Ovary (tissue), 9 donors: ENCODE measurements around the gene KRT75. TPM values are rescaled to one million over a fixed set of nuclear protein-coding genes. Genes with fewer than 3 reads are reported as not detected.

Experiments used
- DNase-seq, 5 donors: peaks; one replicate each; pipeline ENCODE4 v3.0.0-alpha.2; 2019 to 2020
- H3K27ac ChIP-seq, 2 donors: fragments of 200-600 bp; one replicate each; pipeline versions ENCODE4 v1.5.1 to v1.8.0; 2019 to 2022
- H3K27me3 ChIP-seq: fragments of 200-600 bp; one replicate; pipeline ENCODE4 v1.8.0; 2022
- H3K36me3 ChIP-seq: fragments of 200-600 bp; sonication (generic); one replicate; pipeline ENCODE4 v1.5.1; 2019
- H3K4me1 ChIP-seq: one replicate; pipeline ENCODE4 v1.8.1; 2013; ENCODE audit warnings: mild to moderate bottlenecking, moderate library complexity; ENCODE audit not compliant: insufficient read depth
- H3K4me3 ChIP-seq: fragments of 200-600 bp; sonication (generic); one replicate; pipeline ENCODE4 v1.5.1; 2017
- H3K9me3 ChIP-seq, 2 donors: fragments of 200-600 bp in 1 of 2; sonication (generic) in 1 of 2; one replicate each; pipeline versions ENCODE4 v1.5.1 to v1.8.1; 2013 to 2019; ENCODE audit warnings: mild to moderate bottlenecking in 1 of 2, moderate library complexity in 1 of 2
- EP300 ChIP-seq: sonication (generic); formaldehyde crosslinking; IDR thresholded peaks from one replicate; pipeline ENCODE4 v1.6.1; 2017; ENCODE audit warnings: antibody characterized with exemption
- POLR2A ChIP-seq: fragments of 450-650 bp; IDR thresholded peaks from one replicate; pipeline ENCODE4 v1.6.1; 2017; ENCODE audit warnings: antibody characterized with exemption, mild to moderate bottlenecking, moderate library complexity
- WGBS, 3 donors: extraction: QIAGEN DNeasy Blood & Tissue Kit in 1 of 3; methylation state at CpG; one replicate each; pipeline versions ENCODE4 v1.1.5 to v1.1.7; 2013 to 2017; 5-methylcytosine and 5-hydroxymethylcytosine counted together
- intact Hi-C, 4 donors: fragments of 100-400 bp; cut with DNase I; formaldehyde crosslinking; loops; one replicate each; pipeline versions ENCODE4 v1.11.0 to v1.15.1; 2022 to 2023
- polyA plus RNA-seq, 2 donors: library from polyadenylated mRNA; stranded (reverse); fragments of 200-250 nt in 1 of 2; fragments of 350-450 nt in 1 of 2; fragmentation: Illumina TruSeq in 1 of 2; extraction: RNeasy Lipid Tissue Mini Kit (QIAGEN cat#74804) in 1 of 2; gene quantifications; one replicate each; pipeline ENCODE4 v1.2.3, GENCODE V29; 2013 to 2014
- total RNA-seq, 7 donors: library from RNA; depleted of rRNA in 2 of 7; stranded (reverse); fragments of >200 nt in 2 of 7; fragmentation: NEBNext Ultra II Directional in 3 of 7; extraction: Animal tissue kit (Norgen Biotek cat#: 25700) in 3 of 7; gene quantifications; one replicate each; pipeline versions ENCODE4 v1.1.0 to v1.2.4, GENCODE V29; 2016 to 2023
- TF ChIP-seq, protein P1 (sequence below), 3 donors: fragments of 450-650 bp in 2 of 3; fragments of 200-600 bp in 1 of 3; IDR thresholded peaks; one replicate each; pipeline versions ENCODE4 v1.5.1 to v1.8.0; 2016 to 2022; ENCODE audit warnings: antibody characterized with exemption in 3 of 3, mild to moderate bottlenecking in 1 of 3
- donor health status: DM: no; HTN: no; CAD: no; lungs with moderate emphysema.
- donor health status: DM: no; HTN: no; CAD: no.
- donor health status: Bipolar disorder and iron deficiency.
- donor health status: DM: yes; HTN: yes; CAD: no.
- donor health status: DM: no; HTN: no; CAD: no.
- donor health status: DM: yes; HTN: yes; CAD: no.

KRT75 gene
- total and polyA plus RNA-seq, 9 donors = 0.08 TPM; not detected in 8

DNA sequence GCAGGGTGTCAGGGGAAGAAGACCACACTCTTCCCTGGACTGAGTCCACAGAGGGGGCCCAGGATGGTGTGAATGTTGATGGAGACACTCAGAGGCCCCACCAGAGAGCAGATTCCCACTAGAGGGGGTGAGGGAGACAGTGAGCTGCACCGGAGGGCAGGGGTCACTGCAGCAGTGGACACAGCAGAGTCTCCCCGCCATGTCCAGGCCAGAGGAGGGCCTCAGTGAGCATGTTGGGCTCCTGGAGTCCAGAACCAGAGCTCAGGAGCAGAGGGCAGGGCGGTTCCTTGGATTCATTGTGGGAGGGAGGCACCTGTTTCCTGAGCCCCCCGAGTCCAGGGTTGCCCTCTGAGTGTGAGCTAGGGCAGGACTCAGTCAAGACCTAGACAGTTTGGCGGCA is 26.3 kb downstream of the KRT75 start:
- DNase-seq = no peak
- intact Hi-C loops = no loop called here
- Histone ChIP-seq H3K9me3 (no peaks in the 10 kb centered on the region), H3K36me3 (no peaks in the 10 kb centered on the region), H3K27ac (no peak overlapping the region), H3K27me3 (no peaks in the 10 kb centered on the region), H3K4me1 (no peaks in the 10 kb centered on the region), H3K4me3 (no peak overlapping the region)
- TF ChIP-seq POLR2A = no peak
- TF ChIP-seq, protein P1, sequence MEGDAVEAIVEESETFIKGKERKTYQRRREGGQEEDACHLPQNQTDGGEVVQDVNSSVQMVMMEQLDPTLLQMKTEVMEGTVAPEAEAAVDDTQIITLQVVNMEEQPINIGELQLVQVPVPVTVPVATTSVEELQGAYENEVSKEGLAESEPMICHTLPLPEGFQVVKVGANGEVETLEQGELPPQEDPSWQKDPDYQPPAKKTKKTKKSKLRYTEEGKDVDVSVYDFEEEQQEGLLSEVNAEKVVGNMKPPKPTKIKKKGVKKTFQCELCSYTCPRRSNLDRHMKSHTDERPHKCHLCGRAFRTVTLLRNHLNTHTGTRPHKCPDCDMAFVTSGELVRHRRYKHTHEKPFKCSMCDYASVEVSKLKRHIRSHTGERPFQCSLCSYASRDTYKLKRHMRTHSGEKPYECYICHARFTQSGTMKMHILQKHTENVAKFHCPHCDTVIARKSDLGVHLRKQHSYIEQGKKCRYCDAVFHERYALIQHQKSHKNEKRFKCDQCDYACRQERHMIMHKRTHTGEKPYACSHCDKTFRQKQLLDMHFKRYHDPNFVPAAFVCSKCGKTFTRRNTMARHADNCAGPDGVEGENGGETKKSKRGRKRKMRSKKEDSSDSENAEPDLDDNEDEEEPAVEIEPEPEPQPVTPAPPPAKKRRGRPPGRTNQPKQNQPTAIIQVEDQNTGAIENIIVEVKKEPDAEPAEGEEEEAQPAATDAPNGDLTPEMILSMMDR (IDR thresholded peaks at IDR 0.05) = no peak
- TF ChIP-seq EP300 = no peak
- 80 to 89% (median 81%) methylated on average over 5 of the region's 5 CpGs for WGBS, 3 donors

DNA sequence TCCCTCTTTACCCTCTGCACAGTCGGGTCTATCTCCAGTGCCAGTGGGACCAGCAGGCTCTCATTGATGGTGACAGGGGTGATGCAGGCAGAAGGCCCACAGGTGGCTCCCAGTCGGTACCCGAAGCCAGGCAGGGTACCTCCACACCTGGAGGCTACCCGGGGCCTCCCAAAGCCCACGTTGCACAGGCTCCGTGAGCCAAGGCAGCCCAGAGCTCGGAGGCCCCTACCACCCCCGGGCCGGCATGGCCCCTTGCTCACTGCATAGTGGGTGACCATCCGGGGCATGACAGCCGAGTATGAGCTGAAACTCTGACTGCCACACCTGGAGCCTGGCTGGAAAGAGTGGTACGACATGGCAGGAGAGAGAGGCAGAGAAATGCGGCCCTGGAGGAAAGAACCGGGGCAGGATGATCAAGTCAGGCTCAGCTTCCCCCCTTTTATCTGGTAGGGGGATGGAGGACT is 28.2 kb downstream of the KRT75 start, which contains the start of gene KRT82:
Gene KRT82, minus strand, starts transcription at position 414 of the 464 bp plus-strand sequence. Its CDS starts 58 bp downstream, at position 356.
- no peak for DNase-seq
- intact Hi-C loops = no loop called here
- Histone ChIP-seq H3K36me3 (no peaks in the 10 kb centered on the region), H3K9me3 (no peaks in the 10 kb centered on the region), H3K27me3 (no peaks in the 10 kb centered on the region), H3K4me3 (no peak within 1 kb of the TSS), H3K4me1 (no peaks in the 10 kb centered on the region), H3K27ac (no peak within 1 kb of the TSS)
- TF ChIP-seq EP300 (no peak), POLR2A (no peak)
- TF ChIP-seq, protein P1 (IDR thresholded peaks at IDR 0.05) = no peak
- WGBS, 3 donors = 90 to 92% (median 90%) methylated on average over 14 of the region's 14 CpGs

DNA sequence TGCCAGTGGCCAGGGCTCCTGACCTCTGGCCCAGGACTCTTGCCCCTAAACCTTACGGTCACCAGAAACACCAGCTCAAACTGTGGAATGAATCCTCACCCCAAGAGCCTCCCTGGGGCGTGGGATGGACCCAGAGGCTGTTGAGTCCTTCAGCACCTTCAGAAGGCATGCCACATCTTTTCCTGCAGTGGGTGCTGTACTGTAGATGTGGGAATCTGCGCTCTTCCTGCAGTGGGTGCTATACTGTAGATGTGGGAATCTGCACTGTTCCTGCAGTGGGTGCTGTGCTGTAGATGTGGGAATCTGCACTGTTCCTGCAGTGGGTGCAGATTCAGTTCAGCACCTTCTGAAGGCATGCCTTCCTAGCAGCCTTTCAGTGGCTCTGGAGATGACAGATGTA is 29.2 kb downstream of the KRT75 start:
- Histone ChIP-seq H3K4me1 (no peaks in the 10 kb centered on the region), H3K36me3 (no peaks in the 10 kb centered on the region), H3K9me3 (no peaks in the 10 kb centered on the region), H3K27me3 (no peaks in the 10 kb centered on the region), H3K4me3 (no peak overlapping the region), H3K27ac (no peak overlapping the region)
- 79 to 90% (median 86%) methylated on average over 3 of the region's 3 CpGs for WGBS, 3 donors
- no peak for DNase-seq
- TF ChIP-seq POLR2A (no peak), EP300 (no peak)
- TF ChIP-seq, protein P1 (IDR thresholded peaks at IDR 0.05) = no peak
- intact Hi-C loops = no loop called here

DNA sequence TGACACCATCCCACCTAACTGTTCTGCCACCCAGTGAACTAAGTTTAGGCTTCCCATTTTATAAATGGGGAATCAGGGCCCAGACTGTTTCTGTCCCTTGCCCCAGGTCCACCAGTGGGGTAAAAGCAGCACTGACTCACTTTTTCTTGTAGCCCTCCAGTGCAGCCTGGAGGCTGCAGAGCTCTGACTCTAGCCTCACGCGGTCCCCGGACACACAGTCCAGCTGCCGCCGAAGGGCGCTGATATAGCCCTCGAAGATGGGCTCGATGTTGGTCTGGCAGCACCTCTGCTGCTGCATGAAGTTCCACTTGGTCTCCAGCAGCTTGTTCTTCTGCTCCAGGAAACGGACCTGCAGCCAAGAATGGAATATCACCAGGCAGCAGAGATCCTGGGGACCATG is 30.6 kb downstream of the KRT75 start:
- DNase-seq = no peak
- no peaks in the 10 kb centered on the region for H3K36me3 ChIP-seq
- no peaks in the 10 kb centered on the region for H3K27me3 ChIP-seq
- no peak overlapping the region for H3K4me3 ChIP-seq
- H3K4me1 ChIP-seq = no peaks in the 10 kb centered on the region
- 89 to 93% (median 91%) methylated on average over 9 of the region's 9 CpGs for WGBS, 3 donors
- H3K9me3 ChIP-seq = no peaks in the 10 kb centered on the region
- TF ChIP-seq EP300 (no peak), POLR2A (no peak)
- TF ChIP-seq, protein P1 (IDR thresholded peaks at IDR 0.05) = no peak
- H3K27ac ChIP-seq = no peak overlapping the region
- intact Hi-C loops = no loop called here
